ENCODE results near the gene SH2B3.

Gene SH2B3

DNA sequence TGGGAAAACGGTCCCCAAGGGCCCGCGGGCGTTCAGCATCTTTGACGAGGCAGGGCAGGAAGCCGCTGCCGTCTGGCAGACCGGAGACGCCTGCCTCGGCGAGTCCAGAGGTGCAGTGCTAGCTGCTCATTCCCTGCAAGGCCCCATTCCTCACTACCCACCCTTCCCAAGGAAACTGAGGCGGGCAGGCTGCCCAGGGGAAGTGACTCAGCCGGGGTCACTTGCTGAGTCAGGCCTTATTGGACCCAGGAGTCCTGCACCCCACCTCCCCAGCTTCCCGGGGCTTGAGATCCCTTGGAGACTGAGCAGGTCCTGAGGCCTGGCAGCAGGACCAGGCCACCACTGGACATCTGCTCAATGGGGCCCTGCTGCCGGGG, 3.7 kb downstream of the SH2B3 start:
- DNase-seq (ENCODE audit: low read depth), result no peak

- no peak for DNase-seq (ENCODE audit: low read depth)
Measured at GRCh38 chr12:111409780-111410430, 4.2 kb downstream of the SH2B3 start.

DNA sequence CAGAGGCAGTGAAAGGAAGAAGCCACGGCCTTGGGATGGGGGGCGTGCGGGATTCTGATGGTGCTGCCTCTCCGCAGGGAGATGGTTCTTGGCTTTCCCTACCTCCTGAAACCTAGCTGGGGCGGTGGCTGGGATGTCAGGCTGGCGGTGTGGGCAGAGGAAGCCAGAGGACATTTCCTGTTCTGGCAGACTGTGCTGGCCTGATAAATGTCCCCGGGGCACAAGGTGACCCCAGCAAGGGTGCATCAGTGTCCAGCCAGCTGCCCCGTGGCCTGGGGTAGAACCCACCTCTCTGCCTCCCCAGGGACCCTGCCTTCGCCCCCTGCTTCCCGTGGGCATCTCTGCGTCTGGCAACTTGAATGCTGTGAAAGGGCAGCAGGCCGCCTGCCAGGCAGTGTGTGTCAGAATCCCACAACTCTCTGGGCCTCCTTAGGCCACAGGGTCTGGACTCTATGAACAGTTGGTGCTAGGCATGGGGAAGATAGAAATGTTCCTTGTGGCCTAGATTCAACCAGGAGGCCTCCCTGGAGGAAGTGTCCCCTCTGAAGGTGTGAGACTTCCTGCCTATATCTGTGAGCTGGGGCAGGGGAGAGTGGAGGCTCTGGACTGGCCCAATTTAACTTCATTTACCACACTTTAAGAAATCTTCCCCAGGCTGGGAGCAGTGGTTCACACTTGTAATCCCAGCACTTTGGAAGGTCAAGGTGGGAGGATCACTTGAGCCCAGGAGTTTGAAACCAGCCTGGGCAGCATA, 4.9 kb downstream of the SH2B3 start:
- no peak for DNase-seq (ENCODE audit: low read depth)

DNA sequence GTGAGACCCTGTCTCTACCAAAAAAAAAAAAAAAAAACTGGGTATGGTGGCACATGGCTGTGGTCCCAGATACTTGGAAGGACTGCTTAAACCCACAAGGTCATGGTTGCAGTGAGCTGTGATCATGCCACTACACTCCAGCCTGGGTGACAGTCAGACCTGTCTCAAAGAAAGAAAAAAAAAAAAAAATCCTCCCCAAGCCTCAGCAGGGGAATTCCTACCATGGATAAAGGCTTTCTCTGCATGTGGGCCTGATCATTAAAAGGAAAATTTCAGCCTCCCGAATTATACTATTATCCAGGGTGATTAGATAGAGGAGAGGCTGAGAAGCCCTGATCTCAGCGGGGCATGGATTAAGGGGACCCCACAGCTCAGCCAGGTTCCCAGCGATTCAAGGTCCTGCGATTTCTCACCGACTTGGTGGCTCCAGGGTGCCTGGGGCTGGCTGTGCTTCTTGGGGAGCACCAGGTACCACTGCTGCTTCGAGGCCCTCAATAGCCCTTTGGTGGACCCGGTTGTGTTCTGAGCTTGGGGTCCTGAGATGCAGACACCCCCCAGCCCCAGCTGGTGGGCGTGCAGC, 5.6 kb downstream of the SH2B3 start:
- DNase-seq (ENCODE audit: low read depth), result no peak

DNA sequence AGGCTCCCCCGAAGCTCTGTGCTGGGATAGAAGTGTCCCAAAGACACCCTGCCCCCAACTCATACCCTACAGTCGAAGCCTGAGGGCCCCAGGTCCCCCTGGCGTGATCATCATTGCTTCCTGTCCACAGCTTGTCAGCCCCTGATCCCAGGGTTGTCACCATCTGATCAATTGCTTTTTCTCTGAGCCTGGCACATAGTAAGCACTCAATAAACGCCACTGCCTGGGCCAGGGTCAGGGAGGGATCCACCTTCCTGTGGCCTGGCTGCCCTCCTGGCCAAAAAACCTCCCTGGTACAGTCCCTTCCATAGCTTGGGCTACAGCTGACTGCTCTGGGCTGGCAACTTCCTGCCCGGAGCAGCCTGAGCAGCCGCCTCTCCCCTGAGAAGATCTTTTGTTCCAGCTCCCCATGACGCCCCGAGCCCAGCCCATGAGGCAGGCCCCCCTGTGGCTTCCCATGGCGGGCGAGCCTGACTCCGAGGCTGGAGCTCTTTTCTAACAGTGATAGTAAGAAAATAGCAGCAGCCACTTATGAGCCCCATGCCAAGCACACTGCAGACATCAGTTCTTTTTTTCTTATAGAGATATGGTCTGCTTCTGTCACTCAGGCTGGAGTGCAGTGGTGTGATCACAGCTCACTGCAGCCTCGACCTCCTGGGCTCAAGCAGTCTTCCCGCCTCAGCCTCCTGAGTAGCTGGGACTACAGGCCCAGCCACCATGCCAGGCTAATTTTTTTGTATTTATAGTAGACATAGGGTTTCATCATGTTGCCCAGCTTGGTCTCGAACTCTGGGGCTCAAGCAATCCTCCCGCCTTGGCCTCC, 6.5 kb downstream of the SH2B3 start:
- DNase-seq (ENCODE audit: low read depth), result no peak

DNA sequence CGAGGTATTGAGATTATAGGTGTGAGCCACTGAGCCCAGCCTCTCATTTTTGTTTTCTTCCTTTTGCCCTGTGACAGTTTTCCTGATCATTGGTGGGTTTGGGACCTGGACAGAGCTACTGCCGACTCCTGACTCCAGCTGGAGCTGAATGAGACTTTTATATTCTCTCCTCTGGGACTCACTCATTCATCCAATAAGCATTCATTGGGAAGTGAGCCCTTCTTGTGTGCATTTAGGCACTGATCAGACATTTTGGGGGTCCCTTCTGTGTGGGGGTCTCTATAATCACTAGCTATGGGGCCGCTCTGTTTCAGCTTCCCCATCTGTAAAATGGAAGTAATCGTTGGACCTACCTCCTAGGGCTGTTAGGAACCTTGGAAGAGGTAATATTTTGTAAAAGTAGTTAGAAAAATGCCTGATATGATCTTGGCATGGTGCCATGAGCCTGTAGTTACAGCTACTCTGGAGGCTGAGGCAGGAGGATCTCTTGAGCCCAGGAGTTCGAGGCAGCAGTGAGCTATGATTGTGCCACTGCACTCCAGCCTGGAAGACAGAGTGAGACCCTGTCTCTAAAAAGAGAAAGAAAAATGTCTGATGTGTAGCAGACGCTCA, 7.2 kb downstream of the SH2B3 start:
- DNase-seq (ENCODE audit: low read depth), result no peak

DNA sequence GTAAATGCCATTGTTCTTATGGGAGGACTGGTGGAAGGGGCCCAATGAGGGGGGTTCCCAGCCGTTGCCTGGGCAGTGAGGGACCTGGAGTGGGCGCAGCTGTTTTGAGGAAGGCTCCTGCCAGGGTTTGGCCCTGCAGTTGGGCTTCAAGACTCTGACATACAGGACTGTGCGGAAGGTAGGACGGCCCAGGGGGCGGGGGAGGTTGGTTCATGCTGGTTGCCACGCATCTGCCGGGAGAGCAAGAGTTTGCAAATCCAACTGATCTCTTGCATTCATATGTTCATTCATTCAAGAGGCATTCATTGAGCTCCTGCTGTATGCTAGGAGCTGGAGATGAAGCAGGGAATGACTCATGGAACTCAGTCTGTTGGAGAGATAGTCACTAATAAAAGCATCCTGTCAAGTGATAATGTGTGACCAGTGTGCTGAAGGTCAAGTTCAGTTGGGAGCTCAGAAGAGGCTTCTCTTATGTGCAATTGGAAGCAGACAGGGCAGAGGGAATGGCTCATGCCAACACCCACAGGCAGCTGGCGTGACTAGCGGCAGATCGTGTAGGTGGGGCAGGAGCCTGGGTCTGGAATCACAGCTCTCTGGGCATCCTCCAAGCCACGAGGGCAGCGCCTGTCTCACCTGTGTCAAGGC, 7.8 kb downstream of the SH2B3 start:
- DNase-seq (ENCODE audit: low read depth), result no peak

- DNase-seq (ENCODE audit: low read depth), result no peak
Measured at GRCh38 chr12:111414711-111415252, 9.1 kb downstream of the SH2B3 start.

DNA sequence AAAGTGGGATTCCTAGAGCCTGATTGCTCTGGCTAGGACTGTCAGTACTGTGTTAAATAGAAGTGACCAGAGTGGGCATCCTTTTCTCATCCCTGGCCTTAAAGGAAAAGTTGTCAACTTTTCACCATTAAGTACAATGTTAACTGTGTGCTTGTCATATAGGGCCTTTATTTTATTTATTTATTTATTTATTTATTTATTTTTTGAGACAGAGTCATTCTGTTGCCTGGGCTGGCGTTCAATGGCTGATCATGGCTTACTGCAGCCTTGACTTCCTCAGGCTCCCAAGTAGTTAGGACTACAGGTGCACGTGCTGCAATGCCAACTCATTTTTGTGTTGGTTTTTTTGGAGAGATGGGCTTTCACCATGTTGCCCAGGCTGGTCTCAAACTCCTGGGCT, 11.6 kb downstream of the SH2B3 start:
- no peak for DNase-seq (ENCODE audit: low read depth)

- no peak for DNase-seq (ENCODE audit: low read depth)
Measured at GRCh38 chr12:111417784-111418593, 12.3 kb downstream of the SH2B3 start.

DNA sequence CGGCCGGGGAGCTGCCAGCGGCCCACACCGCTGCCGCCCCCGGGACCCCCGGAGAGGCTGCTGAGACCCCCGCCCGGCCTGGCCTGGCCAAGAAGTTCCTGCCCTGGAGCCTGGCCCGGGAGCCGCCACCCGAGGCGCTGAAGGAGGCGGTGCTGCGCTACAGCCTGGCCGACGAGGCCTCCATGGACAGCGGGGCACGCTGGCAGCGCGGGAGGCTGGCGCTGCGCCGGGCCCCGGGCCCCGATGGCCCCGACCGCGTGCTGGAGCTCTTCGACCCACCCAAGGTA, 12.8 kb downstream of the SH2B3 start:
- no peak for DNase-seq (ENCODE audit: low read depth)

DNA sequence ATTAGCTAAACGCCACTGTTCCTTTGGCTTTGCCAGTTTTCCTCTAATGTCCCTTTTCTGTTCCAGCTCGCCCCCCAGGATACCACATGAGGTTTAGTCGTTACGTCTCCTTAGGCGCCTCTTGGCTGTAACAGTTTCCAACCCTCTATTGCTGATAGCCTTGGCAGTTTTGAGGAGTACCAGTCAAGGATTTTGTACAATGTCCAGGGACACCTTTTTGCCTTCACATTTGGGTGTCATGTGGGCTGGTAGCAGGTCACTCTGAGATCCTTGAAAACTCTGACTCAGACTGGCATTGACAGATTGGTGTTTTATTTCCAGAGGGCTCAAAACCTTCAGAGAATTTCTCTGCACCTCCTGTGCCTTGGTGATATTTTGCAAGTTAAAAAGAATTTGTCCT, 14.1 kb downstream of the SH2B3 start:
- no peak for DNase-seq (ENCODE audit: low read depth)

DNA sequence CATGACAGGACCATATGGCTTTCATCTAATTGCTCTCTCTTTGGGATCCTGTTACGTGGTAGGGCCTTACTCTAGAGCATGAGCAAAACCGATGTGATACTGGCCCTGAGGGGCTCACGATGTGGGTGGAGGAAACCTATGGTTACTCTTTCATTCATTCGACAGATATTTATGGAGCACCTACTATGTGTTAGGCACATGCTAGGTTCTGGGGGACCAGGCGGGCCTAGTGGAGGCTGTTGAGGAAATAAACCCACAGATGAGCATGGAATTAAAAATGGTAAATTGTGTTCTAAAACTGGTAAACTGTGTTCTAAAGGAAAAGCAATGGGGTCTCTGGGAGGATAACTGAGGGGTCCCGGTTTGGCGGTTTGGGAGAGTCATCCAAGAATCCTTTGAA, 14.8 kb downstream of the SH2B3 start:
- no peak for DNase-seq (ENCODE audit: low read depth)

GRCh38 chr12:111424189-111424792, 18.6 kb downstream of the SH2B3 start:
- no peak for DNase-seq (ENCODE audit: low read depth)

GRCh38 chr12:111424793-111425251, 19.1 kb downstream of the SH2B3 start:
- no peak for DNase-seq (ENCODE audit: low read depth)

DNA sequence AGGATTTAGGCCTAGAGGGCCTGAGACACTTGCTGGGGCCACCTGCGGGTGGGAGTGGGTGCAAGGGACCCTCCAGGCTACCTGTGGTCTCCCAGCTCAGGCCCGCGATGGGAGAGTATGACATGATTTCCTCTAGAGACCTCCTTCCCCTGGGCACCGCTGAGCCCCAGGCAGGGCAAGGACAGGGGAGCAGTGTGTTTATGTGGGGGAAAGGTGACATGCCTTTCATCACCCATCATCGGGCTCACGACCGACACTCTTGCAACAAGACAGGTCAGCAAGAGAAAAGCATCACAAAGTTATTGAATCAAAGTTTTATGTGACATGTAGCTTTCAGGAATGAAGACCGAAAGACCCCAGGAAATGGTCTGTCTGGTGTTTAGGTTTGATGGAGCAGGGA, 19.9 kb downstream of the SH2B3 start:
- no peak for DNase-seq (ENCODE audit: low read depth)

DNA sequence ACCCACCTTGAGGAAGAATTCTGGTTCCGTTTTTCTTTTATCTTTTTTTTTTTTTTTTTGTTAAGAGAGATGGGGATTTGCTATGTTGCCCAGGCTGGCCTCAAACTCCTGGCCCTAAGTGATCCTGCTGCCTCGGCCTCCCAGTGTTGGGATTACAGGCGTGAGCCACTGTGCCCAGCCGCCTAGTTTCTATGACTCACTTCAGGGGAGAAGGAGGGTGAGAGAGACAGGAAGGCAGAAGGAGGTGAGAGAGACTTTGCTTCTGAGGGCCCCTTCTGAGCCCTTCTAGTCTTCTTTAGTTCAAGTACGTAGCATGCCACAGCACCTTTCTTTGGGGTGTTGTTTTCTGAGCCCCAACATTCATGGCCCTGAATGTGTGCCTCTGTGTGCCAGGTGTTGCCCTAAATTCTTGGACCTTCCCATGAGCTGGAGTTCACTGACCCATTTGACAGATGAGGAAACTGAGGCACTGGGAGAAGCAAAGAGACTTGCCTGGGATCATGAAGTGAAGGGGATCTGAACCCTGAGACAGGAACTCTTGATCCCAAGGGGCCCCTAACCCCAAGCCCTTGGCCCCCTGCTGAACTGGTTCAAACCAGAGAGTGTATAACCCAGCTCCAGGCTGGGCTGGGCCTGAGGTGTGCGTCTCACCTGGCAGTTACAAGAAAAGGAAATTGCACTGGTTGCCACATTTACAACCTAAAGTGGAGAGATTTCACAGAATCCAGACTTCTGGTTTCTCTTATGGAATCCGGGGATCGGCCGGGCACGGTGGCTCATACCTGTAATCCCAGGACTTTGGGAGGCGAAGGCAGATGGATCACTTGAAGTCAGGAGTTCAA, 20.8 kb downstream of the SH2B3 start:
- DNase-seq (ENCODE audit: low read depth), result no peak

GRCh38 chr12:111427417-111428074, 21.8 kb downstream of the SH2B3 start:
- no peak for DNase-seq (ENCODE audit: low read depth)
